SK-N-MC (cell line): Measurements from ENCODE around the gene STK11.

Experiments used
- DNase-seq: peaks from one replicate; pipeline ENCODE4 v3.0.0-alpha.2; 2011; ENCODE audit warnings: low read depth, low spot score
- H3K27ac ChIP-seq: fragments of 200-600 bp; sonication (generic); 2 replicates; pipeline ENCODE4 v1.5.1; 2016; ENCODE audit warnings: mixed run types
- H3K36me3 ChIP-seq: fragments of 200-600 bp; sonication (generic); 2 replicates; pipeline ENCODE4 v1.6.1; 2017; ENCODE audit warnings: antibody characterized with exemption, low read length, mixed read lengths; ENCODE audit not compliant: insufficient read depth
- H3K4me3 ChIP-seq: fragments of 200-600 bp; sonication (generic); 2 replicates; pipeline ENCODE4 v1.5.1; 2016
- H3K9ac ChIP-seq: fragments of 200-600 bp; sonication (generic); 2 replicates; pipeline ENCODE4 v1.8.0; 2017; ENCODE audit warnings: mixed run types, mixed read lengths; ENCODE audit not compliant: insufficient read length
- H3K9me3 ChIP-seq: fragments of 200-600 bp; sonication (generic); 2 replicates; pipeline ENCODE4 v1.6.1; 2017; ENCODE audit warnings: low read depth, mild to moderate bottlenecking, antibody characterized with exemption, low read length, moderate library complexity, mixed read lengths
- EZH2 ChIP-seq: fragments of 200-600 bp; sonication (generic); IDR thresholded peaks from one replicate; pipeline ENCODE4 v1.6.1; 2017; ENCODE audit warnings: antibody characterized with exemption
- FOXP2 ChIP-seq: optimal IDR thresholded peaks from 2 replicates; pipeline ENCODE3; 2011; ENCODE audit warnings: mild to moderate bottlenecking, moderate library complexity; ENCODE audit not compliant: insufficient read depth; ENCODE audit errors: extremely low read length, control extremely low read depth
- POLR2AphosphoS5 ChIP-seq: IDR thresholded peaks from 2 replicates; pipeline ENCODE4 v1.6.1; 2012; ENCODE audit warnings: mild to moderate bottlenecking, low read depth, low read length, borderline replicate concordance

Gene STK11

DNA sequence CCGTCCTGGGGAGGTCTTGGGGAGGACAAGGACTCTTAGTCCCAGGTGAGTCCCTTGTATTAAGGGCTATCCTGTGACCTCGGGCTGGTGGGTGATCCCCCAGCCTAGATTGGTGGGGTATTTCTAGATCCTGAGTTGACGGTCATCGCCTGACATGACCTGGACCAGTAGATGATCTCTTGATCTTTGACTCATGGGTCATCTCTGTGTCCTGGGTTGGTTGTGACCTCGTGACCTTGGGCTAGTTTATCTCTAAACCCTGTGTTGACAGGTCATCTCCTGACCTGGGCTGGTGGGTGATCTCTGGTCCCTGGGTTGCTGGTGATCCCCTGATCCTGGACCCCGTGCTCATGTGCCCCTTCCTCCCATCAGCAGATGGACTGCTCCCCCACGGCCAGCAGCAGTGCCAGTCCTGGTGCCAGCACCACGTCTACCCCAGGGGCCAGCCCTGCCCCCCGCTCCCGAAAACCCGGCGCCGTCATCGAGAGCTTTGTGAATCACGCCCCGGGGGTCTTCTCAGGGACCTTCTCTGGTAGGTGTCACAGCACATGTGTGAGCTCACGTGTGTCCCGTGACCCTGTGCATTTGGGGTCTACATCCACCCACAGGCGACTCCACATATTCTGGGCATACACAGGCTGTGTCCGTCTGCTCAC lies 49.1 kb downstream of the STK11 start:
- Histone ChIP-seq H3K4me3 (no peak overlapping the region), H3K9me3 (no peaks in the 10 kb centered on the region), H3K27ac (peak overlapping the region; percentile 36; the same call in 1 of the 2 replicates), H3K9ac (no peak overlapping the region), H3K36me3 (peaks cover 56% of the 10 kb centered on the region)
- TF ChIP-seq FOXP2 (no peak), POLR2AphosphoS5 (no peak), EZH2 (no peak)
- DNase-seq = no peak

- DNase-seq = no peak
- H3K36me3 ChIP-seq = peaks cover 56% of the 10 kb centered on the region
- TF ChIP-seq POLR2AphosphoS5 (no peak; the same call in 1 of the 2 replicates), EZH2 (no peak), FOXP2 (no peak)
- no peaks in the 10 kb centered on the region for H3K9me3 ChIP-seq
- H3K27ac ChIP-seq = peak overlapping the region; percentile 57; the same call in 1 of the 2 replicates
- H3K9ac ChIP-seq = no peak overlapping the region
- no peak overlapping the region for H3K4me3 ChIP-seq
Measured at GRCh38 chr19:1255186-1256161, 49.9 kb downstream of the STK11 start.

GRCh38 chr19:1256646-1257474 lies 51.3 kb downstream of the STK11 start:
- Histone ChIP-seq H3K9ac (no peak overlapping the region), H3K36me3 (peaks cover 49% of the 10 kb centered on the region), H3K27ac (peak overlapping the region; percentile 91), H3K9me3 (no peaks in the 10 kb centered on the region), H3K4me3 (no peak overlapping the region)
- no peak for DNase-seq
- TF ChIP-seq POLR2AphosphoS5 (no peak), FOXP2 (no peak), EZH2 (no peak)

GRCh38 chr19:1257475-1258162 lies 52.0 kb downstream of the STK11 start:
- H3K4me3 ChIP-seq = no peak overlapping the region
- peaks cover 41% of the 10 kb centered on the region for H3K36me3 ChIP-seq
- peak overlapping the region; percentile 91 for H3K27ac ChIP-seq
- DNase-seq = no peak
- H3K9ac ChIP-seq = peak overlapping the region; percentile 15
- no peaks in the 10 kb centered on the region for H3K9me3 ChIP-seq
- TF ChIP-seq POLR2AphosphoS5 = no peak
- TF ChIP-seq EZH2 = no peak
- TF ChIP-seq FOXP2 = no peak

DNA sequence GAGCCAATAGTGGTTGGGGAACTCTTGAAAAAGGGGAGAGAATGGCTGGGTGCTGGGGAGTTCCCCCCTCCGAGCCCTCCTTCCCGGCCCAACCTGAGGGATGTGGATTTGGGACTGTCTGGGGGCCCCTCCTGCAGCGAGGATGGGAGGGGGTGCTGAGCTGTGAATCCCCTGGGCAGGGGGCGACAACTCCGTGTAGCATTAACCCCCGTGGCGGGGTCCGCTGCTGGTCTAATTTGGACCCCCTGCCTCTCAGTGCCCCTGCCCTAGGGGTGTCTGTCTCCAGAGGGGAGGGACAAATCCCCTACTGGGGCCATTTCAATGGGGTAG lies 52.5 kb downstream of the STK11 start:
- Histone ChIP-seq H3K4me3 (no peak overlapping the region), H3K9me3 (no peaks in the 10 kb centered on the region), H3K36me3 (peaks cover 41% of the 10 kb centered on the region), H3K27ac (peak overlapping the region; percentile 91), H3K9ac (peak overlapping the region; percentile 15)
- no peak for DNase-seq
- TF ChIP-seq EZH2 = no peak
- TF ChIP-seq POLR2AphosphoS5 = peak; percentile 37; the same call in 1 of the 2 replicates

DNA sequence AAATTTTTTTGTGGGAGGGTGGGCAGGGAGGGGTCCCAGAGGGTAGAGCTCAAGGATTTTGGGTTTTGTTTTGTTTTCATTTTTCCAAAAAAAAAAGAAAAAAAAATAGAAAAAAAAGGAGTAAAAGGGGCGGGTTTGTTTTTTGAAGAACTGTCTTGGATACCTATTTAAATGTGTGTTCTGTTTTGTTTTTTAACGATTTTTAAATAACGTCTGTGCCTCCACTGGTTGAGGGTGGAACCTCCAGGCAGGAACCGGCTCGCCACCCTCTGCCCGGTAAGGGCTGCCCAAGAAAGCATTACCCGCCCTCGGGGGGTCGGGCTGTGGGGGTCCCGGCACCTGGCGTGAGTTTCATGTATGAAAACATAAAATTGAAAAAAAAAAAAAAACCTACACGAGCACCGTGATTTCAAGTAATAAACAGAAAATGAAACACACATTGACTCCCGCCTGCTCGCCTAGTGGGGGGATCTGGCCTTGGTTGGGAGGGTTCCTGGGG lies 53.2 kb downstream of the STK11 start:
- Histone ChIP-seq H3K9me3 (no peaks in the 10 kb centered on the region), H3K27ac (peak overlapping the region; percentile 91), H3K9ac (peak overlapping the region; percentile 26), H3K4me3 (peak overlapping the region; percentile 51; the same call in 1 of the 2 replicates), H3K36me3 (peaks cover 35% of the 10 kb centered on the region)
- DNase-seq = no peak
- no peak for TF ChIP-seq POLR2AphosphoS5
- no peak for TF ChIP-seq FOXP2

- TF ChIP-seq POLR2AphosphoS5 (peak; percentile 76), FOXP2 (no peak)
- peak overlapping the region; percentile 91 for H3K27ac ChIP-seq
- DNase-seq = no peak
- H3K36me3 ChIP-seq = peaks cover 29% of the 10 kb centered on the region
- no peaks in the 10 kb centered on the region for H3K9me3 ChIP-seq
- no peak overlapping the region for H3K9ac ChIP-seq
- peak overlapping the region; percentile 51; the same call in 1 of the 2 replicates for H3K4me3 ChIP-seq
Measured at GRCh38 chr19:1259206-1259875, 53.8 kb downstream of the STK11 start.
